CD4-positive, alpha-beta T cell treated with Interleukin-4 for 1 hour (primary cell): ENCODE results near the gene NECTIN4.
"Not testable (repeated sequence)": the region's sequence is repeated elsewhere in the genome, so short reads cannot be mapped to it uniquely, and the experiment has no call there.

ENCODE experiments used
- DNase-seq, 2 donors: peaks; one replicate each; pipeline ENCODE4 v3.0.0-alpha.2; 2020 to 2022

Gene NECTIN4

DNA sequence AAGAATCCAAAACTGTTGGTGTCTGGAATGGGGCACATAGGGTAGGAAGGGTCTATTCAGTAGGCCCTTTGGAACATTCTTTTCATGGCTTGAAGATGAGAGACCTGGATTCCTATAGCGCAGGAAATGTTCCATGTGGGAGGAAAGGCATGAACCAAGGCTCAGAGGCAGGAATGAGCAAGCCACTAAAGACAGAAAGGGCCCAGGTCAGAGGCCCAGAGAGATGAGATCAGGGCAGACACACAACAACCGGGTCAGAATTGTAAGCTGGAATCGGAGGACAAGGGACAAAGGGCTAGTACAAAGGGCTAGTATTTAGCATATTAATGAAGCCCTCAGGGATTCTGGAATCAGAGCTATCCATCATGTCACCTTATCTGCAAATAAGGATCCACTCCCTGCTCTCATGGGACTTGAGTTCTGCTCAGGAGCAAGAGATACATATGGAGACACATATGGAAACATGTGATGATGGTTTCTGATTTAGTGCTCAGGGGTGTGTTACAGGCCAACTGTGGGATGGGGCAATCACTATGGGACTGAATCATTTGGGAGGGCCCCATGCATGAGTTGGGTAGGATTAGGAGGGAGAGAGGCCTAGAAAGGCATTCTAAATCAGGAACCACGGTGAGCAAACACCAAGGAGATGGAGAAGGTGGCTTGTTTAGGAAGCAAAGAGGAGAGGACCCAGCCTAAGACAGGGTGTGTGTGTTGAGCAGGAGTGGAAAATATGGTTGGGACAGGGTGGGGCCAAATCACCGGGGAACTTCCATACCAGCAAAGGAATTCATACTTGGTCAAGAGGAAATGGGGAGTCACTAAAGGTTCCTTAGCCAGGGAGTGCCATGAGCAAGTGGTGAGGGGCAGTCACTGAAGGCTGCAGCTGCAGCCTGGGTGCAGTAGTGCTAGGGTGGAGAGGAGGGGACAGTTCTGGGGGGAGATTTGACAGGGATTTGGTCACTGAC, 8.6 kb downstream of the NECTIN4 start:
- DNase-seq, result no peak

- no peak for DNase-seq
Measured at GRCh38 chr1:161079436-161080110, 9.8 kb downstream of the NECTIN4 start.

DNA sequence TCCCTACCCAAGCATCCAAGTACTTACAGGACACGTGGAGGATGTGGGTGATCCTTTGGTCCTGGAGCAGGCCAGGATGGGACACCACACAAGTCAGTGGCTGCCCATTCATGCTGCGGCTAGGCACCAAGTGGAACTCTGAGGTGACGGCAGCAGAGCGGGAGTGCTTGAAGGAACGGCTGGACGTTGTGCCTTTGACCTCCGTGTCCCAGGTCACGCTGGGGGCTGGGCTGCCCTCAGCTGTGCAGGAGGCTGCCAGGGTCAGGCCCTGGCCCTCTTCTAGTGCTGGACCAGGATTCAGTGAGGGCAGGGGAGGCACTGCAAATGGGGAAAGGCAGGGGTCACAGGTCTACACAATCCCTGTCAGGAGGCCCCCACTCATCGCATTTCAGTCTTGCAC, 11.9 kb downstream of the NECTIN4 start:
- no peak for DNase-seq

- DNase-seq, result no peak
Measured at GRCh38 chr1:161076410-161076809, 12.9 kb downstream of the NECTIN4 start.

DNA sequence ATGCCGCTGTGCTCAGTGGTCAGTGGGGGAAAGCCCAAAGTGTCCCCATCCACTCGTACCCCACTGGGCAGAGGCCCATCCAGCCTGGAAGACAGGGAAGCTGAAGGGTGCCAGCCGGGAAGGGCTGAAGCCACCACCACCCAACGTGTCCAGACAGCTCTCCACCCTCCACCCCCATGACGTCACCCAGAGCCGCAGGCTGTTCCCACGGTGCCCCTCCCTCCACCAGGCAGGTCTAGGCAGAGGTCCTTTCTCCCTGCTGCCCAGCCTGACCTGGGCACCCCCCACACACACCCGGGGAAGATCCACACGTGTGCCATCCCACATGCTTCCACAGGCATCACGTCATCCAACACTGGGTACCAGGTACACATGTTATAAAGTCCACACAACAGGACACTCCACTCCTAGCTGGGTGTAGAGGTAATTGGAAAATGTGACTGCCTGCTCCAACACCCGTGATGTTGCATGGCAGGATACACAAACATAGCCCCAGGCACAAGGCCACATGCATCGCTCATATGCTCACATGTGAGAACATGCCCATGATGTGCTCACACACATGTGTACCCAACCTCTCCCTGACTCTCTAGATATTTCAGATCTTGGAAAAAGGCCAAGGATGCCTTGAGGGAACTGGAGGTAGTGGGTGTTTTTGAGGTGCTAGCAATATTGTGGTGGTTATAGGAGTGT, 14.5 kb downstream of the NECTIN4 start:
- DNase-seq, result no peak

DNA sequence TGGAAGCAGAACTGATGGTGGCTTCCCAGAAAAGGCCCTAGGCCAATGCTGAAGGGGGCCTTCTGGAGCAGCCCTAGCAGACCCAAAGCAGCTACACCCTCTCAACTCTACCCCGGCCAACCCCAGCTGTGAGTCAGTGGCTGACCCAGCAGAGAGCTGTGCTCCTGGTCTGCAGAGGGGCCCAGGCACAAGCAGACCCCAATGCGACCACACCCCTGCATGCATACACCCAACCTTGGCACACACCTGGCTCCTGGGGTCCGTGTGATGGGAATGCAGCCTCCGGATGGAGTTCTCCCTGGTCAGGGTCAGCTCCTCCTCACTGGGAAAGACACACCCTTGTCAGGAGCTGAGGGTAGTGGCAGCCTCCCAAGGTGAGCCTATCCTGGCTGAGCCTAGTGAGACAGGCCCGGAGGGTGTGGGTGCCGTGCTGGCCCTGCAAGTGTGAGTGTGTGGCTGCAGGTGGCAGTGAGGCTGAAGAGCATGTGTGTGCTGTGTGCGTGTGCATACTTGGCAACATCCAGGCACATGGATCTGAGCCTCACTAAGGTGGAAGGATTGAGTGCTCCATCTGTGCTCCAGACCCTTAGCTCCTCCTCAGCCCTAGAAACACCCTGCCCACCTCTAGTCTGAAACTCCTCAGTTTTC, 15.8 kb downstream of the NECTIN4 start:
- no peak for DNase-seq

DNA sequence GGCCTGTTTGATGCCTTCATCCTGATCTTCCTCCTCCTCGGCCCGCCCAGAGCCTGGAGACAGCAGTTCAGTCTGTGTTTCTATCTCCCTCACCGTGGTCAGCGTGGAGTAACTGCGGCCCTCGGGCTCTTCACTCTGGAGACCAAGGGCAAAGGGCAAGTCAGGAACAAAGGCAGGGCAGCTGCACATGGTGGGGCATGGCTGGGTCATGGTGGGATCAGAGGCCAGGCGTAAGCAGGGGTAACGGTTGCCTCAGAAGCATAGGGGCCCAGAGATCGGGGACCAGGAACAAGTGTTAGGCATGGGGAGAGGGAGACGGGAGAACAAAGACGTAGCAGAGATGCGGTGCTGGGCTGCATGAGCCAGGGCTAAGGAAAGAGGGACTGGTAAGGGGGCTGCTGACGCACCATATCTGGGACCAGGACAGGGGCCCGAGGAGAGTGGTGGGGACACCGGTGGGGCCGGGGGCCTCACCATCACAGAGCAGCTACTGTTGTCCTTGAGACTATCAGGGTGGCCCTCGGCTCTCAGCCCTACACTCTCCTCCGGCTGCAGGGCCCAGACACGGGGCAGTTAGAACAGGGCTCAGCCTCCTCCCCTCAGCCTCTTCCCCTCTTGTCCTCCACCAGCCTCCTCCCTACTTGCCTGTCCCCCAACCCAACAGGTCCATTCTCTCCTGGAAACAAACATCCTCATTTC, 16.5 kb downstream of the NECTIN4 start:
- DNase-seq, result no peak

- peak; percentile 58 to 73 for DNase-seq
Measured at GRCh38 chr1:161071886-161072371, 17.4 kb downstream of the NECTIN4 start.

- DNase-seq, result no peak
Measured at GRCh38 chr1:161070761-161071160, 18.6 kb downstream of the NECTIN4 start.

GRCh38 chr1:161069731-161070270, 19.6 kb downstream of the NECTIN4 start, which contains the start of gene ARHGAP30:
TSS of gene ARHGAP30 (minus strand) at chr1:161069891. CDS start at chr1:161069624, 267 bp downstream.
- peak; percentile 95 for DNase-seq

DNA sequence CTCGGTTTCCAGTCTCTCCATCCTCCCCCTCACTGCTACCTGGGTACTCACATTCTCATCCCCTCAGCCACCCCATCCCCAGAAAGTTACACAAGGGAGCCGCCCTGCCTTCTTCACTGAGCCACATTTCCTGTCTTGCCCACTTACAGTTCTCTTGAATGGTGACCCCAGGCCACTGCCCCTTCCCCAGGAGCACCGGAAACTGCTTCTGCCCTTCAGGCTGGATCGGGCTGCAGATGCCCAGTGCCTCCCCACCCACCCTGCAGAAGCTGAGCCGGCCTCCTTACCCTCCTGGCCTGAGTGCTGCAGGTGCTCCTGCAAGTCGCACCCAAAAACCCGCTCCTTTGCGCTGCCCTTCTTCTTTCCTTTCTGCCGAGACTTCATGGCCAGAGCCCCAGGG, 20.1 kb downstream of the NECTIN4 start:
- no peak for DNase-seq

GRCh38 chr1:161068306-161069234, 20.8 kb downstream of the NECTIN4 start:
- DNase-seq, result peak; percentile 93 to 94

DNA sequence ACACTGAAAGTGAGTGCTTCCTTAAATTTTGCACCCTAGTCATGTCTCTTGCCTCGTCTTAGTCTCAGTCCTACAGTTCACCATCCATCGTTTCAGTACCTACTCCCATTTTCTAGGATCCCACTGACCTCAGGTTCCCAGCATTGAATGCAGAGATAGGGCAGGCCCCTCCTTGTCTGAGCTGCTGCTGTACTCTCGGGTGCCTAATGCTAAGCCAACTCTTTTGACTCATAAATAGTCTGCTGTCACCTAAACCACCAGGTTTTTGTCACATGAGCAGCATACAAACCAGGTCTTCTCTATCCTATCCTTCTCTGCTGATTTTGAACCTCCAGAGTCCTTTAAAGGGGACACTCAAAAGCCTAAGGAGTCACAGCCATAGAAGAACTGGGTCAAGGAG, 22.7 kb downstream of the NECTIN4 start:
- DNase-seq, result peak in 1 of 2 donors; percentile 34

DNA sequence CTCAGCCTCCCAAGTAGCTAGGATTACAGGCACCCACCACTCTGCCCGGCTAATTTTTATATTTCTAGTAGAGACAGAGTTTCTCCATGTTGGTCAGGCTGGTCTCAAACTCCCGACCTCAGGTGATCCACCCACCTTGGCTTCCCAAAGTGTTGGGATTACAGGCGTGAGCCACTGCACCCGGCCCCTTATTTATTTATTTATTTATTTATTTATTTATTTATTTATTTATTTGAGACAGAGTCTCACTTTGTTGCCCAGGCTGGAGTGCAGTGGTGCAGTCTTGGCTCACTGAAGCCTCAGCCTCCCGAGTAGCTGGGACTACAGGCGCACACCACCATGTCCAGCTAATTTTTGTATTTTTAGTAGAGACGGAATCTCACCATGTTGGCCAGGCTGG, 23.7 kb downstream of the NECTIN4 start:
- not testable (repeated sequence) for DNase-seq

DNA sequence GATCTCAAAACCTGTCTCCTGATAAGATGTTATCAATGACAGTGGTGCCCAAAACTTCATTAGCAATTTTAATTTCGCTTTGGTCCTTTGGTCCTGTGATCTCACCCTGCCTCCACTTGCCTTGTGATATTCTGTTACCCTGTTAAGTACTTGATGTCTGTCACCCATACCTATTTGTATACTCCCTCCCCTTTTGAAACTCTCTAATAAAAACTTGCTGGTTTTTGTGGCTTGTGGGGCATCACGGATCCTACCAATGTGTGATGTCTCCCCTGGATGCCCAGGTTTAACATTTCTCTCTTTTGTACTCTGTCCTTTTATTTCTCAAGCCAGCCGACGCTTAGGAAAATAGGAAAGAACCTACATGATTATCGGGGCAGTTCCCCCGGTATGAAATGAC, 25.4 kb downstream of the NECTIN4 start:
- peak in 1 of 2 donors; percentile 31 for DNase-seq

DNA sequence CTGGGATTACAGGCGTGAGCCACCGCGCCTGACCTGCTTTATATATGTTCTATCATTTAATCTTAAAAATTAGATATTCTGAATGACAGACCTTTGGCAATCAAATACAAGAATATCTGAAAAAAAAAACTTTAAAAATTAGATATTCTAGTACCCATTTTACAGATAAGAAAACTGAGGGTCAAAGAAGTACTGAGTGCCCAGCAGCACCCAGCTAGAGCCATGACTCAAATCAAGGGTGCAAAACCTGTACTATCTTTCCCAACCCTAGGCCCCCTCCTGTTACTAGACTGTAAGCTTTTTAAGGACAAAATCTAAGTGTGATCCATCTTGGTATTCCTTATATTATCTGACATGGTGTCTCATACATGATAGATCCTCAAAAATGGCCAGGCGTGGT, 27.9 kb downstream of the NECTIN4 start:
- no peak for DNase-seq

DNA sequence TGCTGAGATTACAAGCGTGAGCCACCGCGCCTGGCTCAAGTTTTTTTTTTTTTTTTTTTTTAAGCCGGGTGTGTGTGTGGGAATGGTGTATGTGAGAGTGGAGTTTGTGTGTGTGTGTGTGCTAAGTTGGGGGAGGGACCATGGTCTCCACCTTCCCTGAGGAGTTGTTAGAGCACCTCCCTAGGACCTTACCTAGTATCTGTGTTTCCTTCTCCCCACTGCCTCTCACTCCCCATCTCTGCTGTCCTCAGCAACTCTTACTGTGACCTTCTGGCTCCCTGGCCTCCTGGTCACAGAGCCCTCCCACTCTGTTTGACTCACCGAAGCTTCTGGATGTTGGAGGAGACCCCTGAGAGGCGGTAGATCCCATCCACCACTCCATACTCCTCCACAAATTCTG, 30.1 kb downstream of the NECTIN4 start:
- DNase-seq, result no peak

DNA sequence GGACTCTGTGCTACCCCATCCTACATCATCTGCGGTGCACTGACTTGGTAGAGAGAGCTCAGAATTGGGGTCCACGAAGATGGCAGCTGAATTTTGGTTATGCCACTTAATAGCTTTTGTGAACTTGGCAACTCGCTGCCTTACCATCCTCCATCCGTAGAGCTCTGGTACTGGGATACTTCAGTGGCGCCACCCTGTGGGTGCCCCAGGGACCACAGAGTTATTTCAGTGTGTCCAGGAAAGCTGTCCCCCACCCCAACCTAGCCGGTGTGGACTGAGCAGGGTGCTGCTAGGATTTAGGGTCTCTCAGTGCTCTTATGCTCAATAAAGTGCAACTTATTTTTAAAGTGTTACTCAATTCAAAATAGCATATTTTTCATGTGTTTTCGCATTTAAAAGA, 34.6 kb downstream of the NECTIN4 start:
- DNase-seq, result no peak

GRCh38 chr1:161054232-161054631, 35.1 kb downstream of the NECTIN4 start:
- DNase-seq, result no peak

DNA sequence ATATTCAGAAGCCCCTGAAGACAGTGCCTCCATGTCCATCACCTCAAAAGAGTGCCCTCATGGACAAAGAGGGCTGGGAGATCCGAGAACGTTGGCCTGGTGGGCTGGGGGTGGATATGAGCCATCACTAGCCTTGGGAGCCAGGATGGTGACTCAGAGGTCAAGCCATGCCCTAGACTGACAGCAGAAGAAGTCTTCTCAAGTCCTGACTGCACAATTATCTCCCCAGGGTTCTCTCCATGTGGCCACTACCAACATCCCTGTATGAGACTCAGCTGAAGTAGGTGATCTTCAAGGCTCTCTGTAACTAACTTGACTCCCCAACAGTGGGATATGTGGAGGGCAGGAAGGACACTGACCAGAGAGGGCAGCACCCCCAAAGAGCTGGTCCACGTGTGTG, 36.5 kb downstream of the NECTIN4 start:
- DNase-seq, result no peak

- no peak for DNase-seq
Measured at GRCh38 chr1:161051219-161051618, 38.1 kb downstream of the NECTIN4 start.
